Adrenal gland (tissue), 12 donors: Measurements from ENCODE around the gene SAFB. TPM values are rescaled to one million over a fixed set of nuclear protein-coding genes. Genes with fewer than 3 reads are reported as not detected.

ENCODE experiments used
- DNase-seq, 7 donors: peaks; one replicate each; pipeline ENCODE4 v3.0.0-alpha.2; 2019 to 2020
- H3K27ac ChIP-seq, 5 donors: fragments of 200-600 bp; sonication (generic) in 4 of 5; 1 replicate in 3 of 5; 2 replicates in 2 of 5; pipeline versions ENCODE4 v1.5.1 to v1.8.0; 2016 to 2020; ENCODE audit warnings: mild to moderate bottlenecking in 1 of 5
- H3K27me3 ChIP-seq: fragments of 200-600 bp; 2 replicates; pipeline ENCODE4 v1.8.0; 2021
- H3K36me3 ChIP-seq, 2 donors: fragments of 200-600 bp; replicated peaks in 1 of 2; 1 replicate in 1 of 2; 2 replicates in 1 of 2; pipeline versions ENCODE4 v1.5.1 to v1.8.0; 2018 to 2022
- H3K4me1 ChIP-seq, 2 donors: fragments of 200-600 bp; replicated peaks in 1 of 2; 1 replicate in 1 of 2; 2 replicates in 1 of 2; pipeline versions ENCODE4 v1.5.1 to v1.8.0; 2018 to 2021
- H3K4me3 ChIP-seq, 4 donors: fragments of 200-600 bp; sonication (generic) in 3 of 4; one replicate each; pipeline ENCODE4 v1.5.1; 2016 to 2018
- H3K9me3 ChIP-seq, 3 donors: fragments of 200-600 bp; sonication (generic) in 1 of 3; replicated peaks in 1 of 3; 1 replicate in 2 of 3; 2 replicates in 1 of 3; pipeline versions ENCODE4 v1.5.1 to v1.8.0; 2016 to 2021
- POLR2A ChIP-seq, 2 donors: fragments of 450-650 bp; IDR thresholded peaks; one replicate each; pipeline ENCODE4 v1.6.1; 2017; ENCODE audit warnings: antibody characterized with exemption in 2 of 2, mild to moderate bottlenecking in 2 of 2, moderate library complexity in 1 of 2
- WGBS, 4 donors: extraction: QIAGEN DNeasy Blood & Tissue Kit in 2 of 4; methylation state at CpG; one replicate each; pipeline versions ENCODE4 v1.1.5 to v1.1.7; 2013 to 2017; 5-methylcytosine and 5-hydroxymethylcytosine counted together
- intact Hi-C, 2 donors: fragments of 100-400 bp; cut with DNase I; formaldehyde crosslinking; loops; one replicate each; pipeline versions ENCODE4 v1.14.1 to v1.15.0; 2022 to 2023
- polyA plus RNA-seq, 3 donors: library from polyadenylated mRNA; stranded (reverse); fragments of 200-250 nt in 2 of 3; fragments of 350-450 nt in 1 of 3; fragmentation: Illumina TruSeq in 1 of 3; extraction: RNeasy Lipid Tissue Mini Kit (QIAGEN cat#74804) in 1 of 3; gene quantifications; one replicate each; pipeline ENCODE4 v1.2.3, GENCODE V29; 2013 to 2014
- total RNA-seq, 9 donors: library from RNA; depleted of rRNA in 4 of 9; stranded (reverse); fragments of >200 nt in 4 of 9; fragments of 120-200 nt in 1 of 9; fragmentation: NEBNext Ultra II Directional in 1 of 9; extraction: Animal tissue kit (Norgen Biotek cat#: 25700) in 1 of 9; gene quantifications; one replicate each; pipeline versions ENCODE4 v1.1.0 to v1.2.4, GENCODE V29; 2013 to 2023
- TF ChIP-seq, protein P1 (sequence below), 6 experiments: fragments of 450-650 bp in 4 of 6; fragments of 200-600 bp in 2 of 6; sonication (generic) in 1 of 6; IDR thresholded peaks; 1 replicate in 5 of 6; 2 replicates in 1 of 6; pipeline versions ENCODE4 v1.5.1 to v1.8.0; 2016 to 2021; ENCODE audit warnings: antibody characterized with exemption in 6 of 6, mild to moderate bottlenecking in 2 of 6, moderate library complexity in 1 of 6
- donor health status: healthy with polysubstance abuse.
- donor health status: Bipolar disorder and iron deficiency.
- donor health status: DM: yes; HTN: yes; CAD: no.
- donor health status: DM: no; HTN: no; CAD: no.
- donor health status: DM: no; HTN: no; CAD: no.
- donor health status: DM: yes; HTN: yes; CAD: no.

Gene SAFB
- total and polyA plus RNA-seq, 12 donors = 38.4 to 125 (median 55.5) TPM

- intact Hi-C loops = loop anchor here in 1 of 2 donors (5.0 to 10.0 kb wide), 2 partner anchors 204 to 532 kb away; no protein-coding TSS in a partner anchor
- no peak for DNase-seq
- 82 to 98% (median 89%) methylated on average over 5 to 6 of the region's 6 CpGs for WGBS, 4 donors
Observed at GRCh38 chr19:5579286-5579685, 43.6 kb upstream of the SAFB start.

GRCh38 chr19:5579697-5580096 lies 43.2 kb upstream of the SAFB start:
- intact Hi-C loops = loop anchor here (5.0 to 10.0 kb wide), 3 partner anchors 205 to 532 kb away; no protein-coding TSS in a partner anchor
- DNase-seq = no peak
- H3K36me3 ChIP-seq = peaks cover 0 to 4% of the 10 kb centered on the region in 2 donors
- no peaks in the 10 kb centered on the region for H3K27me3 ChIP-seq
- H3K27ac ChIP-seq = no peak overlapping the region
- WGBS, 4 donors = 89 to 97% (median 94%) methylated on average over 6 to 7 of the region's 7 CpGs
- no peak for TF ChIP-seq POLR2A (IDR thresholded peaks at IDR 0.05)
- TF ChIP-seq, protein P1, sequence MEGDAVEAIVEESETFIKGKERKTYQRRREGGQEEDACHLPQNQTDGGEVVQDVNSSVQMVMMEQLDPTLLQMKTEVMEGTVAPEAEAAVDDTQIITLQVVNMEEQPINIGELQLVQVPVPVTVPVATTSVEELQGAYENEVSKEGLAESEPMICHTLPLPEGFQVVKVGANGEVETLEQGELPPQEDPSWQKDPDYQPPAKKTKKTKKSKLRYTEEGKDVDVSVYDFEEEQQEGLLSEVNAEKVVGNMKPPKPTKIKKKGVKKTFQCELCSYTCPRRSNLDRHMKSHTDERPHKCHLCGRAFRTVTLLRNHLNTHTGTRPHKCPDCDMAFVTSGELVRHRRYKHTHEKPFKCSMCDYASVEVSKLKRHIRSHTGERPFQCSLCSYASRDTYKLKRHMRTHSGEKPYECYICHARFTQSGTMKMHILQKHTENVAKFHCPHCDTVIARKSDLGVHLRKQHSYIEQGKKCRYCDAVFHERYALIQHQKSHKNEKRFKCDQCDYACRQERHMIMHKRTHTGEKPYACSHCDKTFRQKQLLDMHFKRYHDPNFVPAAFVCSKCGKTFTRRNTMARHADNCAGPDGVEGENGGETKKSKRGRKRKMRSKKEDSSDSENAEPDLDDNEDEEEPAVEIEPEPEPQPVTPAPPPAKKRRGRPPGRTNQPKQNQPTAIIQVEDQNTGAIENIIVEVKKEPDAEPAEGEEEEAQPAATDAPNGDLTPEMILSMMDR (IDR thresholded peaks at IDR 0.05) = no peak
- H3K4me1 ChIP-seq = peaks cover 0 to 7% of the 10 kb centered on the region in 2 donors
- no peak overlapping the region for H3K4me3 ChIP-seq
- H3K9me3 ChIP-seq = no peaks in the 10 kb centered on the region

More at GRCh38 chr19:5579286-5579685, 43.6 kb upstream of the SAFB start:
- Histone ChIP-seq H3K36me3 (peaks cover 0 to 4% of the 10 kb centered on the region in 2 donors), H3K4me3 (no peak overlapping the region), H3K27me3 (no peaks in the 10 kb centered on the region), H3K9me3 (no peaks in the 10 kb centered on the region), H3K27ac (no peak overlapping the region), H3K4me1 (peaks cover 0 to 7% of the 10 kb centered on the region in 2 donors)
- no peak for TF ChIP-seq POLR2A (IDR thresholded peaks at IDR 0.05)
- TF ChIP-seq, protein P1 (IDR thresholded peaks at IDR 0.05) = no peak

- Histone ChIP-seq H3K27me3 (no peaks in the 10 kb centered on the region), H3K27ac (no peak overlapping the region), H3K4me3 (no peak overlapping the region), H3K4me1 (peaks cover 0 to 8% of the 10 kb centered on the region in 2 donors), H3K36me3 (peaks cover 0 to 4% of the 10 kb centered on the region in 2 donors), H3K9me3 (no peaks in the 10 kb centered on the region)
- DNase-seq = no peak
- no peak for TF ChIP-seq POLR2A (IDR thresholded peaks at IDR 0.05)
- TF ChIP-seq, protein P1 (IDR thresholded peaks at IDR 0.05) = no peak
- intact Hi-C loops = loop anchor here in 1 of 2 donors (10.0 kb wide), 1 partner anchor 525 kb away; no protein-coding TSS in a partner anchor
- 73 to 90% (median 82%) methylated on average over 10 to 12 of the region's 12 CpGs for whole genome bisulfite sequencing, 4 donors
Observed at GRCh38 chr19:5580161-5580571, 42.7 kb upstream of the SAFB start.

- H3K4me1 ChIP-seq = peaks cover 0 to 19% of the 10 kb centered on the region in 2 donors
- H3K36me3 ChIP-seq = peaks cover 0 to 50% of the 10 kb centered on the region in 2 donors
- intact Hi-C loops = loop anchor here in 1 of 2 donors (10.0 kb wide), 1 partner anchor 531 kb away; no protein-coding TSS in a partner anchor
- 29 to 71% (median 32%) methylated on average over 2 to 29 of the region's 29 CpGs for WGBS, 4 donors
- H3K27ac ChIP-seq = peak overlapping the region in 4 of 5 donors; percentile 2 to 71 (median 32)
- no peaks in the 10 kb centered on the region for H3K9me3 ChIP-seq
- peak in 6 of 7 donors; percentile 48 to 76 (median 67) for DNase-seq
- TF ChIP-seq, protein P1 (IDR thresholded peaks at IDR 0.05) = no peak
- no peak for TF ChIP-seq POLR2A (IDR thresholded peaks at IDR 0.05)
- no peak overlapping the region for H3K4me3 ChIP-seq
- H3K27me3 ChIP-seq = no peaks in the 10 kb centered on the region
Observed at GRCh38 chr19:5585461-5586299, 37.2 kb upstream of the SAFB start.
